Measurements from ENCODE around the gene CDC45.
A peak's percentile ranks its signal among the peaks of the same experiment; 100 is the strongest.

CDC45 gene

DNA sequence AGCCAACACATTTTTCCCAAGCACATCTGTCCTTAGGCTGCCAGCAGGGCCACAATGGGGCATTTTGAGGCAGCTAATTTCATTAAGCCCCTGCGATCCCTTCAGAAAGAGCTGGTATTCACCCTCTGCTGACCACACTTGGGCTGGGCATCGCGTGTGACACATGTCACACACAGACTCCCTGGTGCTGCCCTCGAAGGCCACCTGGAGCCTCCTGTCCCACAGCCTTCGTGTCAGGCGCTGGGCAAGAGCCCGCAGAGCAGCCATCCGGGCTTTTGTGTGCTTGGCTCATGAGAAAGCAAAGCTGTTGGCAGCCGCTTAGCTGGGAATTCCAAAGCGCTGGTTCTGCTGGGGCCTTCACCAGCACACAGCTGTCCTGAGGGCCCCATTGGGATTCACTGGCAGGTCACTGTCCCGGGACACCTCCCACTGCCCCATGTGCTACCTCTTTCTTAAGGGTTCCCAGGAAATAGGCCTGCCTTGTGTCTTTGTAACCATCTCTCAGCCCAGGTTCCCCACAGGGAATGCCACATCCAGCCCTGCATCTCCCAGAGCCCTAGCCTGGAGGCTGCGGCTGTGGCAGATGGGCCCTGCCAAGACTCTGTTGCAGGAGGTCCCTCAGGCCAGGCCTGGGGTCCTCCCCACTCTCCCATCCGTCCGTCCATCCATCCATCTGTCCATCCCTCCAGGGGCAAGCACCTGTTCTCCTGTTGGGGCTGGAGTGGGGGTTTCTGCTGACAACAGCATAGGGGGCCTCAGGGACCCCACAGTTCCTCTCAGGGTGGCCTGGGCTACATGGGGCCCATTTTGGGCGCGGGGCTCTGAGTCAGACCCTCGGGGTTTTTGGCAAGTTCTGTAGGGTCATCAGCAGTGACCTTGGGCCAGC, 39.6 kb downstream of the CDC45 start:
- ChIA-PET CTCF (no interaction called here), POLR2A (no interaction called here)
- TF ChIP-seq INSM2 (tag by site-specific recombination; IDR thresholded peaks at IDR 0.05): no peak
- TF ChIP-seq GLIS2 (tag by site-specific recombination; IDR thresholded peaks at IDR 0.05): peak; percentile 17; the same call in 1 of the 2 replicates
- no peak overlapping the region for H3K27ac ChIP-seq (ENCODE audit: extremely low read depth, low read depth, low read length)
- H3K4me1 ChIP-seq (ENCODE audit: control insufficient read depth, insufficient read depth, low read length): no peaks in the 10 kb centered on the region
- H3K9me3 ChIP-seq (ENCODE audit: control insufficient read depth, insufficient read depth, low read depth, low read length): no peaks in the 10 kb centered on the region
- H3K36me3 ChIP-seq (ENCODE audit: control insufficient read depth in 2 of 2, insufficient read depth in 1 of 2, low read length in 2 of 2): peaks cover 0 to 77% of the 10 kb centered on the region in 2 experiments; a peak in 1 of 3 replicates
- no peak overlapping the region for H3K4me3 ChIP-seq (ENCODE audit: low read depth, low read length)

DNA sequence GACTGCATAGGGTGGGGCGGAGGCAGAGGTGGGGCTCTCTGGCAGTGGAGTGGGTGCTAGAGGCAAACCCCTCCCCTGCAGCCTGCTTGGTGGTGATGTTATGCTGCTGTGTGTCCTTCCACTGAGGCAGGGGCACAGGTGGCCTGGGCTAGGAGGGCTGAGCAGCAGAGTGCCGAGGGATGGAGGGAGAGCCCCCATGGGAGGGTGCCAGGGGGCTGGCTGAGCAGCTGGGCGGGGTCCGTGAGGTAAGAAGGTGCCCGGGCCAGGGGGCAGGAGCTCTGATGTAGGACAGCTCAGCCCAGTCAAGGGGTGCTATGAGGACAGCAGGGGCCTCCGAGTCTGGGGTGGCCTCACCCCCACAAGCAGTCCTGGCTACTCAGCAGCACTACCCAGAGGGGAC, 40.3 kb downstream of the CDC45 start:
- TF ChIP-seq ZNF354C (tag by site-specific recombination; IDR thresholded peaks at IDR 0.05; ENCODE audit: borderline replicate concordance, low read depth): no peak
- no peak for TF ChIP-seq ZFP3 (tag by site-specific recombination; IDR thresholded peaks at IDR 0.05; ENCODE audit: low read depth)
- TF ChIP-seq ZNF169 (tag by site-specific recombination; IDR thresholded peaks at IDR 0.05): no peak
- TF ChIP-seq WT1 (tag by site-specific recombination; IDR thresholded peaks at IDR 0.05): no peak
- no peak for TF ChIP-seq ZNF701 (tag by site-specific recombination; IDR thresholded peaks at IDR 0.05)
- TF ChIP-seq BCL11A (tag by site-specific recombination; IDR thresholded peaks at IDR 0.05; ENCODE audit: low read depth): no peak
- no peak for TF ChIP-seq ZNF610 (tag by site-specific recombination; IDR thresholded peaks at IDR 0.05; ENCODE audit: borderline replicate concordance)
- TF ChIP-seq ZNF311 (tag by site-specific recombination; IDR thresholded peaks at IDR 0.05; ENCODE audit: borderline replicate concordance): no peak
- POLR2A ChIA-PET: no interaction called here
- peaks cover 0 to 70% of the 10 kb centered on the region in 2 experiments; a peak in 1 of 3 replicates for H3K36me3 ChIP-seq (ENCODE audit: control insufficient read depth in 2 of 2, insufficient read depth in 1 of 2, low read length in 2 of 2)
- H3K4me3 ChIP-seq (ENCODE audit: low read depth, low read length): no peak overlapping the region
- CTCF ChIA-PET: no interaction called here
- H3K4me1 ChIP-seq (ENCODE audit: control insufficient read depth, insufficient read depth, low read length): no peaks in the 10 kb centered on the region
- no peak overlapping the region for H3K27ac ChIP-seq (ENCODE audit: extremely low read depth, low read depth, low read length)
- no peaks in the 10 kb centered on the region for H3K9me3 ChIP-seq (ENCODE audit: control insufficient read depth, insufficient read depth, low read depth, low read length)

DNA sequence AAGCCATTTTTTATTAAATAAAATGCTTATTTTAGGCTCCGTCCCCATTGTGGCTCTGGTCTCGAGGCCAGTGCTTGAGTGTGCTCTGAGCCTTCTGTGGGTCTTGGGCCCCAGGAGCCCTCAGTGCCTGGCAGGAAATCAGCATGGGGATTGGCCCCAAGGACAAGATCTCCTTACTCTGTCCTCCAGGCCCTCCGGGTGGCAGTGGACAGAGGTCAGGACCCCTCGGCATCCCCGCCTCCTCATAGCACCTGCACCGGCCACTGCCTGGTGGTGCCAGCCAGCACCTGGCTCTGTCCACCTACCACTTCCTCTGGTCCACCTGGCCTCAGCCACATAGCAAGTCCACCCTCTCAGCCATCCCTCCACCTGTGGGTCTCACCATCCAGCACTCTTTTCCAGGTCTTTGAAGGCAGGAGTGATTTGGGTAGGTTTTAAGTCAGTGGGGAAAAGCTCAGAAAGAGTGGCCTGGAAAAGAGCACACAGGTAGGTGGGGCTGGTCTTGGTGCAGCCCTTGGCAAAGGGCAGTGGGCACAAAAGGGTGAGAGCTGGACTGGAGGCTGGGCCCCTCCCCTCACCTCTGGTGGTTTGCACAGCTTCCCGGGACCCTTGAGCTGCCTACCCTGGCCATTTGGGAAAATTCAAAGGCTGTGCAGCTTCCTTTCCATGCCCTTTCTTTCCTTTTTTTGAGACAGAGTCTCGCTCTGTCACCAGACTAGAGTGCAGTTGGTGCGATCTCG, 41.0 kb downstream of the CDC45 start:
- H3K36me3 ChIP-seq (ENCODE audit: control insufficient read depth in 2 of 2, insufficient read depth in 1 of 2, low read length in 2 of 2): peaks cover 0 to 63% of the 10 kb centered on the region in 2 experiments; a peak in 1 of 3 replicates
- no peaks in the 10 kb centered on the region for H3K9me3 ChIP-seq (ENCODE audit: control insufficient read depth, insufficient read depth, low read depth, low read length)
- no peaks in the 10 kb centered on the region for H3K4me1 ChIP-seq (ENCODE audit: control insufficient read depth, insufficient read depth, low read length)
- H3K4me3 ChIP-seq (ENCODE audit: low read depth, low read length): no peak overlapping the region
- H3K27ac ChIP-seq (ENCODE audit: extremely low read depth, low read depth, low read length): no peak overlapping the region
- ChIA-PET POLR2A (interaction anchor here (0.6 to 0.8 kb wide), 2 partner anchors 12 to 41 kb away, joined by 3 to 4 read pairs; partner anchors contain the start of genes CDC45 and UFD1), CTCF (no interaction called here)
- TF ChIP-seq ZSCAN16 (tag by site-specific recombination; IDR thresholded peaks at IDR 0.05): no peak
- TF ChIP-seq ZNF214 (tag by site-specific recombination; IDR thresholded peaks at IDR 0.05; ENCODE audit: borderline replicate concordance): no peak
- TF ChIP-seq, protein P1, sequence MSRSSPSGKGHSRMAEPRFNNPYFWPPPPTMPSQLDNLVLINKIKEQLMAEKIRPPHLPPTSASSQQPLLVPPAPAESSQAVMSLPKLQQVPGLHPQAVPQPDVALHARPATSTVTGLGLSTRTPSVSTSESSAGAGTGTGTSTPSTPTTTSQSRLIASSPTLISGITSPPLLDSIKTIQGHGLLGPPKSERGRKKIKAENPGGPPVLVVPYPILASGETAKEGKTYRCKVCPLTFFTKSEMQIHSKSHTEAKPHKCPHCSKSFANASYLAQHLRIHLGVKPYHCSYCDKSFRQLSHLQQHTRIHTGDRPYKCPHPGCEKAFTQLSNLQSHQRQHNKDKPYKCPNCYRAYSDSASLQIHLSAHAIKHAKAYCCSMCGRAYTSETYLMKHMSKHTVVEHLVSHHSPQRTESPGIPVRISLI (tag by site-specific recombination; IDR thresholded peaks at IDR 0.05): no peak
- TF ChIP-seq ZNF654 (tag by site-specific recombination; IDR thresholded peaks at IDR 0.05; ENCODE audit: low read depth): no peak
- TF ChIP-seq SCRT2 (tag by site-specific recombination; IDR thresholded peaks at IDR 0.05): no peak
- TF ChIP-seq PRDM10 (tag by site-specific recombination; IDR thresholded peaks at IDR 0.05): no peak

Data from HEK293 (cell line).